ENCODE measurements around the gene RFPL2.

DNA sequence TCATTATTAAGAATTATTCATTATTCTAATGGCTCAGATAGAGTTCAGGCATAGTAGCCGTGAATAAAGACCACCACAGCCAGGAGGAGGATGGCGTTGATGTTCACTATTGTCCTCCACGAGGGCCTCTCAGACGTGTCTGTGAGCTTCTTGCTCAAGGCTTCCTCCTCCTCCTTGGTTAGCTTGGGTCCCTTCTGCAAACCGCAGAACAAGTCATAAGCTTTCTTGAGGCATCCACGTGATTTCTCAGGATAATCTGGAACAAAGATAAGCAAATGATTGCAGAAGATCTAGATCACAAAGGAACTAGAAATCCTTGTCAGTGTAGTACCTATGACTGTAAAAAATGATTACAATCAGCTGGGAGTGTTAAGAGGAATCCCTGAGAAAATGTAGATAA is 13.6 kb upstream of the RFPL2 start:
- TF ChIP-seq, protein P1, sequence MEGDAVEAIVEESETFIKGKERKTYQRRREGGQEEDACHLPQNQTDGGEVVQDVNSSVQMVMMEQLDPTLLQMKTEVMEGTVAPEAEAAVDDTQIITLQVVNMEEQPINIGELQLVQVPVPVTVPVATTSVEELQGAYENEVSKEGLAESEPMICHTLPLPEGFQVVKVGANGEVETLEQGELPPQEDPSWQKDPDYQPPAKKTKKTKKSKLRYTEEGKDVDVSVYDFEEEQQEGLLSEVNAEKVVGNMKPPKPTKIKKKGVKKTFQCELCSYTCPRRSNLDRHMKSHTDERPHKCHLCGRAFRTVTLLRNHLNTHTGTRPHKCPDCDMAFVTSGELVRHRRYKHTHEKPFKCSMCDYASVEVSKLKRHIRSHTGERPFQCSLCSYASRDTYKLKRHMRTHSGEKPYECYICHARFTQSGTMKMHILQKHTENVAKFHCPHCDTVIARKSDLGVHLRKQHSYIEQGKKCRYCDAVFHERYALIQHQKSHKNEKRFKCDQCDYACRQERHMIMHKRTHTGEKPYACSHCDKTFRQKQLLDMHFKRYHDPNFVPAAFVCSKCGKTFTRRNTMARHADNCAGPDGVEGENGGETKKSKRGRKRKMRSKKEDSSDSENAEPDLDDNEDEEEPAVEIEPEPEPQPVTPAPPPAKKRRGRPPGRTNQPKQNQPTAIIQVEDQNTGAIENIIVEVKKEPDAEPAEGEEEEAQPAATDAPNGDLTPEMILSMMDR (IDR thresholded peaks at IDR 0.05; ENCODE audit: low read length) = no peak
- TF ChIP-seq EZH2 (optimal IDR thresholded peaks at IDR 0.05; ENCODE audit: low read depth, low read length) = no peak
